Astrocyte (in vitro differentiated cells and primary cell): Measurements from ENCODE around the gene NDUFAF8. TPM values are rescaled to one million over a fixed set of nuclear protein-coding genes. Genes with fewer than 3 reads are reported as not detected.

Source experiments
- DNase-seq: peaks from one replicate; pipeline ENCODE4 v3.0.0-alpha.2; 2010; ENCODE audit warnings: low read depth
- FAIRE-seq: peaks from 2 replicates; lab custom pipeline; 2011; peaks lifted over from hg19 to GRCh38; lab: Jason Lieb, UNC
- H2AFZ ChIP-seq: 2 replicates; pipeline ENCODE4 v1.6.0; 2012; ENCODE audit warnings: low read depth, low read length, inconsistent platforms
- H3K27ac ChIP-seq: 2 replicates; pipeline ENCODE4 v1.5.1; 2011; ENCODE audit warnings: low read depth, low read length, inconsistent platforms
- H3K27me3 ChIP-seq: 2 replicates; pipeline ENCODE4 v1.6.0; 2011; ENCODE audit warnings: low read length, inconsistent platforms; ENCODE audit not compliant: insufficient read depth
- H3K36me3 ChIP-seq: 2 replicates; pipeline ENCODE4 v1.5.1; 2011; ENCODE audit warnings: low read length, inconsistent platforms; ENCODE audit not compliant: insufficient read depth
- H3K4me1 ChIP-seq: 2 replicates; pipeline ENCODE4 v1.5.1; 2011; ENCODE audit warnings: low read length, inconsistent platforms; ENCODE audit not compliant: insufficient read depth
- H3K4me2 ChIP-seq: 2 replicates; pipeline ENCODE4 v1.6.0; 2012; ENCODE audit warnings: low read length, inconsistent platforms
- H3K4me3 ChIP-seq: 2 replicates; pipeline ENCODE4 v1.5.1; 2011; ENCODE audit warnings: low read depth, mild to moderate bottlenecking, low read length, inconsistent platforms; ENCODE audit not compliant: insufficient read depth
- H3K79me2 ChIP-seq: 2 replicates; pipeline ENCODE4 v1.6.0; 2012; ENCODE audit warnings: mild to moderate bottlenecking, low read length, inconsistent platforms; ENCODE audit not compliant: insufficient read depth
- H3K9ac ChIP-seq: 2 replicates; pipeline ENCODE4 v1.6.0; 2012; ENCODE audit warnings: mild to moderate bottlenecking, low read length, inconsistent platforms
- H3K9me3 ChIP-seq: 2 replicates; pipeline ENCODE4 v1.5.1; 2012; ENCODE audit warnings: low read depth, mild to moderate bottlenecking, low read length, inconsistent platforms; ENCODE audit not compliant: insufficient read depth
- H4K20me1 ChIP-seq: 2 replicates; pipeline ENCODE4 v1.6.0; 2012; ENCODE audit warnings: low read length, inconsistent platforms; ENCODE audit not compliant: insufficient read depth
- H3K27ac Mint-ChIP-seq: one replicate; pipeline ENCODE4 v1.8.0; 2021; ENCODE audit warnings: mild to moderate bottlenecking, mixed read lengths; ENCODE audit not compliant: unreplicated experiment
- H3K27me3 Mint-ChIP-seq: one replicate; pipeline ENCODE4 v1.8.0; 2021; ENCODE audit warnings: low read depth, mixed read lengths; ENCODE audit not compliant: unreplicated experiment
- H3K36me3 Mint-ChIP-seq: one replicate; pipeline ENCODE4 v1.8.0; 2021; ENCODE audit warnings: low read depth, mixed read lengths; ENCODE audit not compliant: unreplicated experiment
- H3K4me1 Mint-ChIP-seq: one replicate; pipeline ENCODE4 v1.8.0; 2021; ENCODE audit warnings: low read depth, mixed read lengths; ENCODE audit not compliant: unreplicated experiment
- H3K4me3 Mint-ChIP-seq: one replicate; pipeline ENCODE4 v1.8.0; 2021; ENCODE audit warnings: mild to moderate bottlenecking, moderate library complexity, mixed read lengths; ENCODE audit not compliant: unreplicated experiment
- H3K9me3 Mint-ChIP-seq: one replicate; pipeline ENCODE4 v1.8.0; 2021; ENCODE audit warnings: mild to moderate bottlenecking, mixed read lengths; ENCODE audit not compliant: unreplicated experiment
- CTCF ChIP-seq: IDR thresholded peaks from 2 replicates; pipeline ENCODE4 v1.5.1; 2011; ENCODE audit warnings: low read depth, mild to moderate bottlenecking, inconsistent platforms, low read length, moderate library complexity; ENCODE audit not compliant: insufficient read depth
- EZH2 ChIP-seq: IDR thresholded peaks from 2 replicates; pipeline ENCODE4 v1.6.1; 2012; ENCODE audit warnings: mild to moderate bottlenecking, low read length, inconsistent platforms; ENCODE audit not compliant: insufficient read depth
- total RNA-seq: library from RNA; stranded (reverse); gene quantifications from 2 replicates; pipeline ENCODE4 v1.2.1, GENCODE V29; 2021

The NDUFAF8 gene
- total RNA-seq, 1 donor from 2014 or later, result 67.2 TPM

GRCh38 chr17:81194225-81194760, 44.8 kb upstream of the NDUFAF8 start:
- H3K36me3 ChIP-seq, result no peaks in the 10 kb centered on the region
- H3K79me2 ChIP-seq, result no peaks in the 10 kb centered on the region
- H3K9me3 Mint-ChIP-seq, result no peaks in the 10 kb centered on the region
- no peaks in the 10 kb centered on the region for H3K9me3 ChIP-seq
- H3K27me3 ChIP-seq, result no peaks in the 10 kb centered on the region
- H3K4me3 Mint-ChIP-seq, result no peak overlapping the region
- H3K27me3 Mint-ChIP-seq, result no peaks in the 10 kb centered on the region
- TF ChIP-seq CTCF, result no peak
- TF ChIP-seq EZH2, result no peak
- H3K9ac ChIP-seq, result no peak overlapping the region
- FAIRE-seq, result no peak
- H3K27ac ChIP-seq, result no peak overlapping the region
- H3K4me1 Mint-ChIP-seq, result no peaks in the 10 kb centered on the region
- no peak overlapping the region for H3K4me2 ChIP-seq
- H2AFZ ChIP-seq, result no peak overlapping the region
- H3K36me3 Mint-ChIP-seq, result peaks cover 3% of the 10 kb centered on the region
- no peaks in the 10 kb centered on the region for H3K4me1 ChIP-seq
- H3K27ac Mint-ChIP-seq, result no peak overlapping the region
- no peaks in the 10 kb centered on the region for H4K20me1 ChIP-seq
- DNase-seq, result no peak
- no peak overlapping the region for H3K4me3 ChIP-seq

GRCh38 chr17:81194941-81195901, 43.9 kb upstream of the NDUFAF8 start:
- no peak for FAIRE-seq
- H4K20me1 ChIP-seq, result no peaks in the 10 kb centered on the region
- no peak overlapping the region for H3K9ac ChIP-seq
- no peaks in the 10 kb centered on the region for H3K79me2 ChIP-seq
- peaks cover 3% of the 10 kb centered on the region for H3K36me3 Mint-ChIP-seq
- H3K9me3 Mint-ChIP-seq, result no peaks in the 10 kb centered on the region
- no peaks in the 10 kb centered on the region for H3K4me1 Mint-ChIP-seq
- DNase-seq, result no peak
- H3K27ac ChIP-seq, result no peak overlapping the region
- no peak overlapping the region for H3K4me2 ChIP-seq
- TF ChIP-seq CTCF (no peak), EZH2 (no peak)
- H3K36me3 ChIP-seq, result no peaks in the 10 kb centered on the region
- H3K4me3 ChIP-seq, result no peak overlapping the region
- no peak overlapping the region for H3K4me3 Mint-ChIP-seq
- no peaks in the 10 kb centered on the region for H3K27me3 Mint-ChIP-seq
- no peaks in the 10 kb centered on the region for H3K4me1 ChIP-seq
- H3K27ac Mint-ChIP-seq, result no peak overlapping the region
- H2AFZ ChIP-seq, result no peak overlapping the region
- no peaks in the 10 kb centered on the region for H3K9me3 ChIP-seq
- no peaks in the 10 kb centered on the region for H3K27me3 ChIP-seq
